ENCODE results near the gene NFIB. TPM values are rescaled to one million over a fixed set of nuclear protein-coding genes. Genes with fewer than 3 reads are reported as not detected.

The NFIB gene
- polyA plus RNA-seq, 1 of the 3 experiments (the other 2 are of a cell fraction), result 9.2 TPM

DNA sequence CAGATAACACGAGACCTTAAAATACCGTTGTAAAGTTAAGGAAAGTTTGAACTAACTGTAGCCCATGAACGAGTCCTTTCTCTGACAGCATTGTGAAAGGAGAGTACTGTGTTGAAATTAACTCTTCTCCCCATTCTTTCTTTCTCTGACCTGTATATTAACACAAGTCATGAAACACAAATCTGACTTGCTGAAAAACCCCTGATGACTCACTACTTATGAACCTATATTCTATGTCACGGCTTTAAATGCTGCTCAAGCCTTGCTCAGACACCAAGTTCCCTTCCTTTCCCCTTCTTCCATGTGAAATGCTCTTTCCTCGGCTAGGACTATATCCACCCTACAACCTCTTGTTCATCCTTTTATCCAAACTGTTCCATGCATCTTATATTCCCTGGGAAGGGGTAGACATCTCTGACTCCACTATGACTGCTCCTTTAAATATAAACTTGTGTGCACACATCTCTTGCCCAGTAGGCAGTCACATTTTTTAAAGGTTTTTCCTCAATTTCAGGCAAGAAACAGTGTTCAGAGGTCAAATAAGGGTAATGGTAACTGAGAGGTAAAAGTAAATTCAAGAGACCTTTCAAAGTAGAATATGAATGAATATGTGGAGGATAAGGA, 142.9 kb downstream of the NFIB start:
- no peak for TF ChIP-seq GABPA (IDR thresholded peaks at IDR 0.05; ENCODE audit: low read depth)
- TF ChIP-seq, protein P1, sequence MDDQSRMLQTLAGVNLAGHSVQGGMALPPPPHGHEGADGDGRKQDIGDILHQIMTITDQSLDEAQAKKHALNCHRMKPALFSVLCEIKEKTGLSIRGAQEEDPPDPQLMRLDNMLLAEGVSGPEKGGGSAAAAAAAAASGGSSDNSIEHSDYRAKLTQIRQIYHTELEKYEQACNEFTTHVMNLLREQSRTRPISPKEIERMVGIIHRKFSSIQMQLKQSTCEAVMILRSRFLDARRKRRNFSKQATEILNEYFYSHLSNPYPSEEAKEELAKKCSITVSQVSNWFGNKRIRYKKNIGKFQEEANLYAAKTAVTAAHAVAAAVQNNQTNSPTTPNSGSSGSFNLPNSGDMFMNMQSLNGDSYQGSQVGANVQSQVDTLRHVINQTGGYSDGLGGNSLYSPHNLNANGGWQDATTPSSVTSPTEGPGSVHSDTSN (IDR thresholded peaks at IDR 0.05), result 0 out of 2 replicates have a peak, but pooled peaks have one; percentile 14
- peak; percentile 50; the same call in 1 of the 2 replicates for TF ChIP-seq JUND (IDR thresholded peaks at IDR 0.05)
- TF ChIP-seq SMC3 (IDR thresholded peaks at IDR 0.05; ENCODE audit: low read depth, low read length), result no peak
- TF ChIP-seq FOSL2 (IDR thresholded peaks at IDR 0.05; ENCODE audit: borderline replicate concordance, low read depth), result peak; percentile 51; the same call in 1 of the 2 replicates
- H2AFZ ChIP-seq (ENCODE audit: low read depth), result no peak overlapping the region
- peaks cover 11% of the 10 kb centered on the region; the same call in 1 of the 2 replicates for H3K79me2 ChIP-seq (ENCODE audit: insufficient read depth)
- 57% methylated on average over 5 of the region's 5 CpGs for WGBS (ENCODE audit: low lambda C conversion rate)
- H4K20me1 ChIP-seq (ENCODE audit: insufficient read depth), result no peaks in the 10 kb centered on the region
- POLR2A ChIA-PET, result no interaction called here
- CTCF ChIA-PET, result no interaction called here
- no peak for DNase-seq
- no peaks in the 10 kb centered on the region for H3K9me2 ChIP-seq
- no peak overlapping the region for H3K9ac ChIP-seq
- H3K27me3 ChIP-seq (ENCODE audit: insufficient read depth), result no peaks in the 10 kb centered on the region
- H3F3A ChIP-seq (replicated peaks; ENCODE audit: insufficient read depth), result peaks cover 6% of the 10 kb centered on the region
- peaks cover 0 to 12% of the 10 kb centered on the region in 2 experiments for H3K4me1 ChIP-seq (ENCODE audit: control insufficient read depth in 1 of 2, insufficient read depth in 2 of 2, low read depth in 1 of 2, low read length in 1 of 2)
- peak overlapping the region in 1 of 2 experiments; percentile 4; a peak in 1 of 4 replicates for H3K27ac ChIP-seq (ENCODE audit: low read depth in 2 of 2, low read length in 1 of 2)
- H3K4me3 ChIP-seq (ENCODE audit: low read depth in 2 of 2, low read length in 1 of 2), result no peak overlapping the region
- peak overlapping the region; percentile 40 for H3K4me2 ChIP-seq
- no peaks in the 10 kb centered on the region for H3K9me3 ChIP-seq
- H3K36me3 ChIP-seq (replicated peaks in 1 of 2; ENCODE audit: control insufficient read depth in 1 of 2, insufficient read depth in 2 of 2, low read length in 1 of 2), result peaks cover 0 to 3% of the 10 kb centered on the region in 2 experiments

DNA sequence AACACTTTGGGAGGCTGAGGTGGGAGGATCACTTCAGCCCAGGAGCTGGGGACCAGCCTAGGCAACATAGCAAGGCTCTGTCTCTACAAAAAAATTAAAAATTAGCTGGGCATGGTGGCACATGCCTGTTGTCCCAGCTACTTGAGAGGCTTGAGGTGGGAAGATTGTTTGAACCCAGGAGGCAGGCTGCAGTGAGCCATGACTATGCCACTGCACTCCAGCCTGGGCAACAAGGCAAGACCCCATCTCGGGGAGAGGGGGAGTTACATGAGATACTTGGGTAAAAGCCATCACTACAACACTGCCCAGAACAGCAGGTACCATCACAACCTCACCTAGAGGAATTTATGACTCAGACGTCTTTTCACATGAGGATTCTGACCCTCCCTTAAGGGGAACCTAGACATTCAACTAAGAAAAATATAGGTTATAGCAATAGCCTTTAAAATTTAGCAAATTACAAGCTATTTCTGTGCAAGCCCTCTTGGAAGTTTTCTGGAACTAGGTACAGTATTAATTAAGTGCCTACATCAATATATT, 143.5 kb downstream of the NFIB start:
- H3K4me3 ChIP-seq (ENCODE audit: low read depth in 2 of 2, low read length in 1 of 2), result no peak overlapping the region
- H3K36me3 ChIP-seq (replicated peaks in 1 of 2; ENCODE audit: control insufficient read depth in 1 of 2, insufficient read depth in 2 of 2, low read length in 1 of 2), result peaks cover 0 to 3% of the 10 kb centered on the region in 2 experiments
- H3K79me2 ChIP-seq (ENCODE audit: insufficient read depth), result peaks cover 11% of the 10 kb centered on the region; the same call in 1 of the 2 replicates
- H3F3A ChIP-seq (replicated peaks; ENCODE audit: insufficient read depth), result peaks cover 8% of the 10 kb centered on the region
- ChIA-PET CTCF (interaction anchor here (0.6 kb wide), 1 partner anchor 301 kb away, joined by 4 read pairs; no protein-coding TSS in a partner anchor), POLR2A (no interaction called here)
- H3K9me2 ChIP-seq, result no peaks in the 10 kb centered on the region
- TF ChIP-seq RFX5 (IDR thresholded peaks at IDR 0.05; ENCODE audit: low read length) (no peak), FOSL2 (IDR thresholded peaks at IDR 0.05; ENCODE audit: borderline replicate concordance, low read depth) (no peak), RAD21 (IDR thresholded peaks at IDR 0.05; ENCODE audit: low read length) (no peak), MEF2A (IDR thresholded peaks at IDR 0.05; ENCODE audit: borderline replicate concordance, low read depth) (no peak), GABPA (IDR thresholded peaks at IDR 0.05; ENCODE audit: low read depth) (no peak), TEAD4 (IDR thresholded peaks at IDR 0.05; ENCODE audit: borderline replicate concordance, insufficient read depth) (no peak), TCF12 (IDR thresholded peaks at IDR 0.05) (no peak)
- TF ChIP-seq, protein P2, sequence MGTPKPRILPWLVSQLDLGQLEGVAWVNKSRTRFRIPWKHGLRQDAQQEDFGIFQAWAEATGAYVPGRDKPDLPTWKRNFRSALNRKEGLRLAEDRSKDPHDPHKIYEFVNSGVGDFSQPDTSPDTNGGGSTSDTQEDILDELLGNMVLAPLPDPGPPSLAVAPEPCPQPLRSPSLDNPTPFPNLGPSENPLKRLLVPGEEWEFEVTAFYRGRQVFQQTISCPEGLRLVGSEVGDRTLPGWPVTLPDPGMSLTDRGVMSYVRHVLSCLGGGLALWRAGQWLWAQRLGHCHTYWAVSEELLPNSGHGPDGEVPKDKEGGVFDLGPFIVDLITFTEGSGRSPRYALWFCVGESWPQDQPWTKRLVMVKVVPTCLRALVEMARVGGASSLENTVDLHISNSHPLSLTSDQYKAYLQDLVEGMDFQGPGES (IDR thresholded peaks at IDR 0.05; ENCODE audit: low read depth, low read length), result no peak
- TF ChIP-seq, protein P3, sequence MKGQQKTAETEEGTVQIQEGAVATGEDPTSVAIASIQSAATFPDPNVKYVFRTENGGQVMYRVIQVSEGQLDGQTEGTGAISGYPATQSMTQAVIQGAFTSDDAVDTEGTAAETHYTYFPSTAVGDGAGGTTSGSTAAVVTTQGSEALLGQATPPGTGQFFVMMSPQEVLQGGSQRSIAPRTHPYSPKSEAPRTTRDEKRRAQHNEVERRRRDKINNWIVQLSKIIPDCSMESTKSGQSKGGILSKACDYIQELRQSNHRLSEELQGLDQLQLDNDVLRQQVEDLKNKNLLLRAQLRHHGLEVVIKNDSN (IDR thresholded peaks at IDR 0.05; ENCODE audit: borderline replicate concordance, low read depth), result no peak
- DNase-seq, result no peak
- 0 out of 4 replicates have a peak overlapping the region, but pooled peaks of 1 of the 2 experiments have one; percentile 4 for H3K27ac ChIP-seq (ENCODE audit: low read depth in 2 of 2, low read length in 1 of 2)
- 68% methylated on average over 2 of the region's 2 CpGs for WGBS (ENCODE audit: low lambda C conversion rate)
- H3K4me1 ChIP-seq (ENCODE audit: control insufficient read depth in 1 of 2, insufficient read depth in 2 of 2, low read depth in 1 of 2, low read length in 1 of 2), result peaks cover 0 to 12% of the 10 kb centered on the region in 2 experiments
- no peaks in the 10 kb centered on the region for H3K9me3 ChIP-seq
- no peak overlapping the region for H2AFZ ChIP-seq (ENCODE audit: low read depth)
- no peaks in the 10 kb centered on the region for H4K20me1 ChIP-seq (ENCODE audit: insufficient read depth)
- H3K27me3 ChIP-seq (ENCODE audit: insufficient read depth), result no peaks in the 10 kb centered on the region
- no peak overlapping the region for H3K4me2 ChIP-seq
- no peak overlapping the region for H3K9ac ChIP-seq

Measured in SK-N-SH (cell line).